Karpas-422 (cell line): Measurements from ENCODE around the gene SYK. TPM values are rescaled to one million over a fixed set of nuclear protein-coding genes. Genes with fewer than 3 reads are reported as not detected.

Experiments used
- DNase-seq: peaks from one replicate; pipeline ENCODE4 v3.0.0-alpha.2; 2015
- H2AFZ ChIP-seq: fragments of 200-600 bp; sonication (generic); 2 replicates; pipeline ENCODE4 v1.6.1; 2014; ENCODE audit warnings: antibody characterized with exemption, low read length, mixed read lengths
- H3K27ac ChIP-seq: fragments of 200-600 bp; sonication (generic); 2 replicates; pipeline ENCODE4 v1.5.1; 2014; ENCODE audit warnings: mild to moderate bottlenecking, low read length, moderate library complexity
- H3K27me3 ChIP-seq: fragments of 200-600 bp; sonication (generic); 2 replicates; pipeline ENCODE4 v1.6.1; 2014; ENCODE audit warnings: low read length, mixed read lengths
- H3K36me3 ChIP-seq: fragments of 200-600 bp; sonication (generic); 2 replicates; pipeline ENCODE4 v1.6.1; 2014; ENCODE audit warnings: low read length, mixed read lengths; ENCODE audit not compliant: insufficient read depth
- H3K4me1 ChIP-seq: fragments of 200-600 bp; sonication (generic); 2 replicates; pipeline ENCODE4 v1.6.1; 2014; ENCODE audit warnings: mild to moderate bottlenecking, low read length, mixed read lengths
- H3K4me2 ChIP-seq: fragments of 200-600 bp; sonication (generic); 2 replicates; pipeline ENCODE4 v1.6.1; 2014; ENCODE audit warnings: low read length, low read depth, mild to moderate bottlenecking; ENCODE audit not compliant: poor library complexity, severe bottlenecking
- H3K4me3 ChIP-seq: fragments of 200-600 bp; sonication (generic); 2 replicates; pipeline ENCODE4 v1.5.1; 2014; ENCODE audit warnings: mild to moderate bottlenecking, antibody characterized with exemption, low read length, mixed read lengths
- H3K79me2 ChIP-seq: fragments of 200-600 bp; sonication (generic); 2 replicates; pipeline ENCODE4 v1.6.1; 2014; ENCODE audit warnings: mild to moderate bottlenecking, low read length, mixed read lengths
- H3K9ac ChIP-seq: fragments of 200-600 bp; sonication (generic); 2 replicates; pipeline ENCODE4 v1.6.0; 2014; ENCODE audit warnings: low read length
- H3K9me2 ChIP-seq: fragments of 200-600 bp; sonication (generic), shearing (Covaris generic); replicated peaks from 2 replicates; pipeline ENCODE4 v1.6.0; 2014; ENCODE audit warnings: mild to moderate bottlenecking, low read length, moderate library complexity; ENCODE audit not compliant: insufficient read depth
- H3K9me3 ChIP-seq: fragments of 300-700, 200-600 bp; sonication (generic); 2 replicates; pipeline ENCODE4 v1.6.1; 2014; ENCODE audit warnings: low read length, mixed read lengths
- H4K20me1 ChIP-seq: fragments of 200-600 bp; sonication (generic); 2 replicates; pipeline ENCODE4 v1.6.1; 2014; ENCODE audit warnings: mild to moderate bottlenecking, antibody characterized with exemption, low read length, low read depth; ENCODE audit not compliant: insufficient read depth
- total RNA-seq: library from RNA; depleted of rRNA; stranded (reverse); fragments of >200 nt; shearing (Covaris generic); gene quantifications from 2 replicates; pipeline ENCODE4 v1.2.3, GENCODE V29; 2014; ENCODE audit warnings: low replicate concordance; rRNA removed

Gene SYK
- total RNA-seq, 1 experiment from 2014 or later: 151 TPM

GRCh38 chr9:90941661-90942060 is 140.0 kb downstream of the SYK start:
- Histone ChIP-seq H3K9ac (no peak overlapping the region), H2AFZ (no peak overlapping the region), H3K27ac (no peak overlapping the region), H3K4me2 (no peak overlapping the region), H4K20me1 (no peaks in the 10 kb centered on the region), H3K27me3 (no peaks in the 10 kb centered on the region), H3K9me2 (no peaks in the 10 kb centered on the region), H3K4me3 (no peak overlapping the region), H3K4me1 (no peaks in the 10 kb centered on the region), H3K36me3 (no peaks in the 10 kb centered on the region), H3K9me3 (no peaks in the 10 kb centered on the region), H3K79me2 (no peaks in the 10 kb centered on the region)
- no peak for DNase-seq

- Histone ChIP-seq H3K27me3 (no peaks in the 10 kb centered on the region), H3K4me3 (no peak overlapping the region), H3K36me3 (no peaks in the 10 kb centered on the region), H4K20me1 (no peaks in the 10 kb centered on the region), H3K4me1 (no peaks in the 10 kb centered on the region), H3K79me2 (no peaks in the 10 kb centered on the region), H2AFZ (no peak overlapping the region), H3K4me2 (no peak overlapping the region), H3K9me3 (no peaks in the 10 kb centered on the region), H3K27ac (no peak overlapping the region), H3K9me2 (no peaks in the 10 kb centered on the region), H3K9ac (no peak overlapping the region)
- DNase-seq: no peak
These were observed 140.9 kb downstream of the SYK start for GRCh38 chr9:90942555-90942954.

GRCh38 chr9:90943341-90943740 is 141.7 kb downstream of the SYK start:
- H4K20me1 ChIP-seq: no peaks in the 10 kb centered on the region
- H3K4me2 ChIP-seq: no peak overlapping the region
- H3K27ac ChIP-seq: no peak overlapping the region
- H3K27me3 ChIP-seq: no peaks in the 10 kb centered on the region
- no peak overlapping the region for H3K4me3 ChIP-seq
- H3K9me2 ChIP-seq: no peaks in the 10 kb centered on the region
- H3K36me3 ChIP-seq: no peaks in the 10 kb centered on the region
- no peaks in the 10 kb centered on the region for H3K79me2 ChIP-seq
- no peak overlapping the region for H3K9ac ChIP-seq
- no peaks in the 10 kb centered on the region for H3K9me3 ChIP-seq
- H2AFZ ChIP-seq: no peak overlapping the region
- no peaks in the 10 kb centered on the region for H3K4me1 ChIP-seq
- no peak for DNase-seq

- Histone ChIP-seq H3K4me1 (no peaks in the 10 kb centered on the region), H3K9me2 (no peaks in the 10 kb centered on the region), H3K79me2 (no peaks in the 10 kb centered on the region), H3K4me2 (no peak overlapping the region), H3K27ac (no peak overlapping the region), H3K9ac (no peak overlapping the region), H2AFZ (no peak overlapping the region), H3K9me3 (no peaks in the 10 kb centered on the region), H3K36me3 (no peaks in the 10 kb centered on the region), H3K4me3 (no peak overlapping the region), H3K27me3 (no peaks in the 10 kb centered on the region), H4K20me1 (no peaks in the 10 kb centered on the region)
- no peak for DNase-seq
These were observed 143.7 kb downstream of the SYK start for GRCh38 chr9:90945336-90945735.

DNA sequence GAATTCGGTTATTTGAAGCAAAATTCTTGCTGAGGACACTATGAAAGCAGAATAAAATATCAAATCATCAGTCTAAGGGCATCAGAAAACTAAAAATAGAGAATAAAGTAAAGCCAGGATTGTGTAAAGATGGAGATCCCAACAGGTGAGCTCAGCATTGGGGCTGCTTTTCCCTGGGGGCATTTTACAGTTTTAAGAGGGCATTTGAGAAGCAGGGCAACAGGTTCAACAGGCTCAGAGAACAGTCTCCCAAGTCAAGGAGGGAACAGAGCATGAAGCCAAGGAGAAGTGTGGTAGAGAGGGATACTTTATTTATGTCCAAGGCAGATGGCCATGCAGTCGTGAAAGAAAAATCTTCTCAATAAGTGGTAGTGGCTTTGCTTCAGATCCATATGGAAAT is 145.4 kb downstream of the SYK start:
- Histone ChIP-seq H3K4me3 (no peak overlapping the region), H3K27ac (no peak overlapping the region), H3K4me2 (no peak overlapping the region), H4K20me1 (no peaks in the 10 kb centered on the region), H3K36me3 (no peaks in the 10 kb centered on the region), H3K79me2 (no peaks in the 10 kb centered on the region), H3K27me3 (no peaks in the 10 kb centered on the region), H3K9me2 (no peaks in the 10 kb centered on the region), H3K9me3 (no peaks in the 10 kb centered on the region), H3K4me1 (no peaks in the 10 kb centered on the region), H3K9ac (no peak overlapping the region), H2AFZ (no peak overlapping the region)
- DNase-seq: no peak

Other genes starting within 250 kb of the SYK start
- not detected in 2 replicates for gene DIRAS2, start 159.0 kb upstream of the SYK start, total RNA-seq